Measurements from ENCODE around the gene TSPAN13.

The TSPAN13 gene

DNA sequence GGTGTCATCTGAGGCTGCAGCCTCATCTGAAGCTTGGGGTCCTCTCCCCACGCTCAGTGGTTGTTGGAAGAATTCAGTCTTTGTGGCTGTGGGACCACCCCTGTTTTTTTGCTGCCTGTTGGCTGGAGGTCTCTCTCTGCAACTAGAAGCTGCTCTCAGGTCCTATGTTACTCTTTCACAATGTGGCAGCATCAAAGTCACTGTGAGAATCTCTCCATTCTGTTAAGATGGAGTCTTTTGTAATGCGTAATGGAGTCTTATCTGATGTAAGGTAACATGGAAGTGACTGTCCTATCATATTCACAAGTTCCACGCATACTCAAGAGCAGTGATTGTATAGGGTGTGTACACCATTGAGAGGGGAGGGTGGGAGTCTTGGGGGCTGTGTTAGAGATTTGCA is 24.9 kb downstream of the TSPAN13 start:
- no peak for DNase-seq

DNA sequence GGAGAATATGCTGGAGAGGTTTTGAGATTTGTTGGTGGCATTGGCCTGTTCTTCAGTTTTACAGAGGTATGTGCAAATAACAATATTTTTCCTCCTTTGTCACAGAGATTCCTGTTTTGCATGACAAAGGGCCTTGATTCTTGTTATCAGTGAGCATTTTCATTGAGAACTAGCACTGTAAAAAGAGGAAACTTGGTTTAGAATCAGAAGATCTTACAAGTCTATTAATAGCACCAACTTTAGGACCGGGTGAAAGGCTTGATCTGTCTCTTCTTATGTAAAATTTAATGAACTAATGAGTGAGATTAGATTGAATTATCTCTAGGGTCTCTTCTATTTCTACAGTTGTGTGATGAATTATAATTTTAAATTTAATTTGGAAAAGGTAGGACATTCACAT is 25.5 kb downstream of the TSPAN13 start:
- no peak for DNase-seq

DNA sequence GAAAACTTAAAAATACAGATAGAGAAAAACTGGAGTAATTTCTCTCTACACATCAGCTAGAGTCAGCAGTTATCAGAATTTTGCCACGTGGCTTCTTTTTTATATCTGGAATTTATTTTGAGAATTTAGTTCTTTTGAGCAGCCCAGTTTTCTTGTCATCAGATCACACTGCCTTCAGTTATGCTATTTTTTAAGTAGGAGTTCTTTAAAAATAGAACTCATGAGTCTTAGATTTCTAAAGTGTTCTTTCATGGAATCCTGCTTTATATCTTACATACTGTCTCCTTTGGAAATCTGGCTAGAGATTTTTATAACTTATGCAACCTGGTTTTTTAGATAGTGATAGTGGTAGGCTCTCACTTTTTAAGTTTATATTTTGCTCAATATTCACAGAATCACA is 27.0 kb downstream of the TSPAN13 start:
- no peak for DNase-seq

DNA sequence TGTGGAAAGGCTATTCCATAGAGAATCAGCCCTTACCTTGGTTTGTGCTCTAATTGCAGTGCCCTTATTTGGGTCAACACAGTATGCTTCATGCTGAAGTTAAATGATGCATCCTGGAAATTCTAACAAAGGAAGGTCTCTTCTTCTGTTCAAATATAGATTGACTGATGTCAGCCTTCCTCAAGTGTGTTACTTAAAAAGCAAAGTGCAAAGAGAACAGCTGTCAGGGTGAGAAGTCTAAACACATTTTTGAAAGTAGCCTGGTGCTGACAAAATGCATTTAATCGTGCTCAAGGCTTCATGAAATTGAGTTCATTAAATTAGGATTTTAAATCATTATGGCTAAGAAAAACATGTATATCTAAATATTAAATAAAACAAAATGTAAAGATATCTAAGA is 31.8 kb downstream of the TSPAN13 start:
- DNase-seq = no peak

DNA sequence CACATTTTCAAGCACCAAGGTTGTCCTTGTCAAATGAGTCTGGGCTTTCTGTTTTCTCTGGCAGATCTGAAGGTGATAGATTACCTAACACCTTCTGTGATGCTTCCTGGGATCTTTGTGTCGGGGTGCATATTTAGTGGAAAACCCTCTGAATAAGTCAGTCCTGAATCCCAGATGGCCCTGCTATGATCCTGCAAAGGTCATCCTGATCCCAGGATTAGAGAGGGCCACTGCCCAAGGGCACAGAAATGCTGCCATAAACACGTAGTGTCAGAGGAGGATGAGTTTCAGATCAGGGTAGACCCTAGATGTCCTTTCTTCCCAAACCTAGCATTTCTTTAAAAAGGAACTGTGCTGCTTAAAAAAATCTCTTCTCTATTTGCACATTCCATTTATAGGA is 32.3 kb downstream of the TSPAN13 start:
- no peak for DNase-seq

DNA sequence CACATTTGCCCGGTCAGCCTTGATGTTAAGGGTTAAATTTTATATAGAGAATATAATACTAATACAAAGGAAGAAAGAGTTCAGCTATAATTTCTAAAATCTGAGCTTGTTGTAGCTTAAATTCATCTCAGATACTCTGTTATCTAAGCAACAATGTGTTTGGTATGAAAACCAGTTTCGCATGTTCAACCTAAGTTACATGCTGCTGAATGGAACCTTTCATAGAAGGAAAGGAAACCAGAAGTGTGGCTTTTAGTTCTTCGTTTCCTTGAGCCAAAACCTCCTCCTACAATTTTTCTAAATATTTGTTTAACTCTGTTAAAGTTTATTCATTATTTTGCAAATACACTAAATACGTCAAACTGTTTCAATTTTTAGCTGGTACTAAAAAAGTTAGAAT is 32.7 kb downstream of the TSPAN13 start:
- DNase-seq = no peak

DNA sequence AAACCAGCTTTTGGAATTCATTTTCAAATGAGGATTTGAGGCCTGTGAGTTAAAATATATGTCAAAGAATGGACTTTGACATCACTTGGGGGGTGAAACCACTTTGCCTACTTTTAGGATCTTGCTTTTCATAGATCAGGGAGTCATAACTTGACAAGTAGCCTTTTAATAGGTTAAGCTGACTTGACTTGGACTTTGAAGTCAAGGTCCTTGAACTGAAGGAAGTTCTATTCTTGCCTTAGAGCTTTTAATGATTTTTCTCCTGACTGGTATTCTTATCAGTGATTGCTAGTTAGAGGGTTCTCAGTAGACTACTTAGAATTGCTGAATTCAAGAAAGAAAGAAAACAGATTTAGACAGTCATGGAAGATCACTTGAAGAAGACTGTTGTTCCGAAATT is 33.6 kb downstream of the TSPAN13 start:
- DNase-seq = no peak

DNA sequence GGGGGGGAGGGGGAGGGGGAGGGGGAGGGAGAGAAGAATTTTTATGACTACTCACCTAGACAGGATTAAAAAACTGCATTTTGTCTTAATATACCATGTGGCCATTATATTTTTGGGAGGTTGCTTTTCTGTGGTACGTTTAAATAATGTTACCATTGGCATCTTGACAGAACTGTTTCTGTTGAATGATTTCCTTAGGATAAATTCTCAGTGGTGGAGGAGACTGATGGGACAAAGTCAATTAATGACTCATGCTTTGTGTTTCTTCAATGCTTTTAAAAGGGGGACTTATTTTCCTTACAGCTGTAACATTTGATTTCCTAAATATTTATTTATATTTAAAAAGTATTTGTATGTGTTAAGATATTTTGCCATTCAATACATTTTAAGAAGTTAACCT is 37.5 kb downstream of the TSPAN13 start:
- DNase-seq = no peak

DNA sequence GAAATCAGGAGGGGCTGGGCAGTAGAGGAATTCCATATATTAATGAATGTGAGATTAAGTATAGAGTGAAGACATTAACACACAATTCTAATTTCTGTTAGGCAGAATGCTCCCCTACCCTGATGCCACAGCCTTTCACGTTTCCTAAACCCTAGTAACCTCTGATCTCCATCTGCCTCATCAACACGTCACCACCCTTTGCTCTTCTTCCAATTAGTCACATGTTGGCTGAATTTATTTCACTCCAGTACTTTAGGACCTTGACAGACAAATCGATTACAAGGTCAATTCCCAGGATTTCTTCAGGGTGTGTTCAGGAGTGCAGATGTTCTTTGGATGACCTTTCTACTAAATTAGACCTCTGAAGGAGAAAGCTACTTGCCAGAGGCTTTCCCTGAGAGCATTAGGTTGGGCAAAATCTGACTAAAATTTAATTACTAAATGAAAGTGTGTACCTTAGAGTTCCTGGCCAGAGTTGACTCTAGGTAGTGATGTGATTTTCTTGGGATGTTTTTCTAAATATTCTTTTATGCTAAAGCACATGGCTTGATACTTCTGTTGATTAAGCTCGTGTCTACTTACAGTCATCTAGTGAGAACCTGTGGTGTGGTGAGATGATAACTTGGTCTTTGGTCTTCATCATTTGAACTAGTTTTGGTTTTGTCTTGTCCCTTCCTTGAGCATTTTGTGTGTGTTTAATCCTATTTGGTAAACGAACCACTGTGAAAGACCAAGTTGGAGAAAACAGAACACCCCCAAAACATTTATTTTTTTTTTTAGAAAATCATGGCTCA is 38.5 kb downstream of the TSPAN13 start:
- DNase-seq = no peak

DNA sequence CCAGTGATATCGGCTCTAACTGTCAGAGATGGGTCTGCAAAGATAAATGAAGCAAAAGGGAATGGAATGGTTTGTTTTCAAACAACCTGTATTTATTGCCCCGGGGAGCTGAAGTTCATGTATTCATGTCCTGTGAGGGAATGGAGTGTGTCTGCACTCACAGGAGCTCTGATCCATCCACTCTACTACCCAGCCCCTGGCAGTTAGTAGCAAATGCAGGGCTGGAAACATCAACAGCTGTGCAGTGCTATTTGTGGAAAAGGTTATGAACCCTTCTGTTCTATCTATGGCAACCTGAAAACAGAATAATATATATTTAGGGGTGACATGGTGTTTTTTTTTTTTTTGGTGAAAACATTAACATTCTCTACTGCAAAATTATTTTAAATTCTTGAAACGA is 41.4 kb downstream of the TSPAN13 start:
- no peak for DNase-seq

DNA sequence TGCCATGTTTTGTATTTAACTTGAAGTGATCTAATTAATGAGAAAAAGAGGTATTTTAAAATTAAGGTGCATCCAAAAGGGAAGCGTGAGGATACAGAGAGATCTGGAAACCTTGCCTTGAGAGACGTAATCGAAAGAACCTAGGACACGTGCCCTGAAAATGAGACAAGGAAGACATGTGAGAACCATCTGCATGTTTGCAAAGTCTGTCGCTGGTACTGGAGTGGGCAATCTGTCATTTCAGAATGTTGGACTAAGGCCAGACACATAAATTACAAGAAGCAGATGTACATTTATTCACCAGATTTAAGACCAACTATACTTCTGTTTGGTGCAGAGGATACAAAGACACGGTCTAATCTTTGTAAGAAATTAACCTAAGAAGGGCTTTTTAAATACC is 42.1 kb downstream of the TSPAN13 start:
- no peak for DNase-seq

DNA sequence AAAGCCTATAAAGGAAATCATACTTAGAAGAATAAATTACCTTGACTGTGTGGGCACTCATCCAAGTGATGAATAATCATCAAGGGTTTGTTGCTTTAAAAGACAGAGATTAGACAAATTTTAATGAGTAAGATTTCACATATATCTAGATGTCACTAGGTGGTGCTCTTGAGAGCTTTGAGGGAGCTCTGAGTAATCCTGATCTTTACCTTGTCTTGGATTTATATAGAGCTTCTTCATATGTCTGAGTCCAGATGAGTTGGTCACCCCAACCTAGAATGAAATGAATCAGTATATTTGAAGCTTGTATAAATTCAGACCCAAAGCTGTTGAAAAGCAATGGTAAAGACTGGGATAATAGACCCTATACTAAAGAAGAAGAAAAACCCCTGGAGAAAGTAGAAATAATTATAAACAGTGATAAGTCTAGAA is 47.6 kb downstream of the TSPAN13 start:
- peak; percentile 81 for DNase-seq

DNA sequence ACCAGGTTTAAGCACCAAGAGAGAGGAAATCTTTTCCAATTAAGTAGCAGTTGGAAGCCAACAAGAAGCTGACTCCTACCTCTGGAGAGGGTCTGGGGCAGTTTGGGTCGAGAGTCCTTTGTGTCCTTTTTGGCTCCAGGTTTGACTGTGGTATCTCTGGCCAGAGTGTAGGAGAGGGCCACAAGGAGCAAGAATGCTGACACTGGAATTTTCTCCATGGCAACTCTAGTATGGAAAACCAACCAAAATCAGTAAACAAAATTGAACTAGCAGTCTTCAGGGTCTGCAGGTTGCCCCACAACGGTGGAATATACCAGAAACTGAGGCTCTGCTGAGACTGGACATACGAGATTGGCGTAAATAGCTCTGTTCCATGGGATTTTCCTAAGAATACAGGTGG is 48.0 kb downstream of the TSPAN13 start:
- no peak for DNase-seq

DNA sequence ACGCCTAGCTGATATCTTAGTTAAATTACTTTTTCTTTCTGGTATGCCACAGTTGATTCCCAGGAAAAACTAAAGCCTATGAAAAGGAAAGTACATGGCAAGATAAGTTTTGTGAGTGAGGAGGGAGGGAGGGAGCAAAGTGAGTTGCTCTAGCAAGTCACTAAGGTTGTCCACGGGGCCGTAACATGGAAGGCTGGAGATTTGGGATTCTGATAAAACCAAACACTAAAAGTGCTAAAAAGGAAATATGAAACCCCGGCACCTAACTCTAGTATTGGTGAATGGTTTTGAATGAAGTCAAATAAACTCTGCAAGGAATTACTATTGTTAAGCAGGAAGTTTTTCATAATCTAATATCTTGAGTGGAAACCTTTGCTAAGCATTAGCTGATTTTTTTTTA is 49.6 kb downstream of the TSPAN13 start:
- DNase-seq = no peak

DNA sequence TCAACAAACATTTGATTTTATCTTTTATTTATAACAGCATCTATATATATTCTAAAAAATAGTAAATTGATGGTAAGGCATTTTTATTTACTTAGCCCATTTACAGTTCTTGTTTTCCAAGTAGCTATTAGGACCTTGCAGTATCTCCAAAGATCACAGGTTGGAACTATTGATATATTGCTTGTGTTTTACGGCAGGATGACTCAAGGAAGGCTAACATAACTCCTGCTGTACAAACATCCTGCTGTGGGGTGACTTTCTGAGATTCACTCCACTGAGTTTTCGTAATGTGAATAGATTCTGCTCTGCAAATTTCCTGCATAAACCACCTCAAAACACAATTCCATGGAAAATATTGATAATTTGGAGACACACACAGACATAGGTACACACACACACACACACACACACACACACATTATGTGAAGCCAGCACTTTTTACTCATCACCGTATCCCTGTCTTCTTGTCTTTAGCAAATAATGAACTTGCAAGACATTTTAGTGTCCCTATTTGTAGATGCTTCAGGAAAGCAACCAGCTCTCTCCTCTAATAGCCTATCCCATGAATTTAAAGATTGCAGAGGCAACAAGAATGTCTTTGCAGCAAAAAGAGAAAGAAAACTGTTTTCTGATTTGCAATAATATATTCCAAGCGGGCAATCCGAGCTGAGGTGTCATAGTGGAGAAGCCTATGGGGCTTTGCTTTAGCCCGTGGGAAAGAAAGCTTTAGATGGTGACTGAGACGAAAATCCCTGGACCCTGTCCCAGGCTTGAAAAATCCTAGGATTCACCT is 50.5 kb downstream of the TSPAN13 start:
- DNase-seq = no peak

DNA sequence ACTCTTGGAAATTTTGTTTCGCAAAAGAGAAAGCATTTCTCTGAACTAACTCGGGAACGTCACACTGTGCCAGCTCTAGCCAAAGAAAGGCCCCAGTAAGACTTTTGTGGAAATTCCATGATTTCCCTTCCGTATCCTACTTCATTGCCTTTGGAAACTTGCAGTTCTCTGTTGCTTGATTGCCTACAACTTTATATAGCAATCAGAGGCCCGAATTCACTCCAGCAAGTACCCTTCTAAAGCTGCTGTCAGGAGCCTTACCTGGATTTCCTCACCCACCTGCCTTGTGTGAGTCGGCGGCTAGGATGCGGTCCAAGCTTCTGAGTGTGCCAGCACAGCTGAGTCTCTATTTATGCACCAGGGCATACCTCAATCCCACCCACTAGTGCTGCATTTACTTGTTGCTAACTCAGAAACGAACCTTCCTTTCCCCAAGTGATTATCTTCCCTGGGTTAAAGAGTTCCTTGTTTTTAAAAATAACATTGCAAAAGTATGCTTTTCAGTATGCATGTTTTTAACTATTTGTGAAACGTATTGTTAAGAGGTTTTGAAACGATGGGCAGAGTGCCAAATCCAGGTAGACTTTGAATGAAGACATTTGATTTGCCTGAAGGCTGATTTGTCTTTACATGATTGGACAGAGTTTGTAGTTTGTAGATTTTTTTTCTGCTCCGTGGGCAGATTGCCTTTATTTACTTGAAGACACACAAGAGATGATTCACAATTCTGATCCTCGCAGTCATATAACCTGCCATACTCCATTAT is 51.3 kb downstream of the TSPAN13 start, which contains the start of gene AGR2:
Gene AGR2 (minus strand): TSS at position 326 of the 766 bp plus-strand sequence. CDS start 3,203 bp downstream, outside the sequence.
- DNase-seq = no peak

DNA sequence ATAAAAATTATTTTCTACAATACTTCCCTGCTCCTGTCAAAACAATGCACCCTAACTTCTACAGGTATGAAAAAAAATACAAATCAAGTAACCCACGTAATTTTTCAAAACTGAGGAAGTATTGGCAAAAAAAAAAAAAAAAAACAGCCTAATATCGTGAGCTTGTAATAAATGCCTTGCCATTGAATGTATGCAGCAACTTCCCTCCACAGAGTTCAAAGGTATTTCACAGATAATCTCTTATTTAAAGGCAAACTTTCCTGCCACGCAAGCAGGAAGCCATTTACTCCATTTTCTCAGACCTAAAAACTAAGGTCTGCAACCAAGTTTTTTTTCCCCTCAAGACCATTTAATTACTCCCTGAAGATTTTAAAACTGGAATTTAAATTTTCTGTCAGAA is 51.9 kb downstream of the TSPAN13 start:
- DNase-seq = no peak

DNA sequence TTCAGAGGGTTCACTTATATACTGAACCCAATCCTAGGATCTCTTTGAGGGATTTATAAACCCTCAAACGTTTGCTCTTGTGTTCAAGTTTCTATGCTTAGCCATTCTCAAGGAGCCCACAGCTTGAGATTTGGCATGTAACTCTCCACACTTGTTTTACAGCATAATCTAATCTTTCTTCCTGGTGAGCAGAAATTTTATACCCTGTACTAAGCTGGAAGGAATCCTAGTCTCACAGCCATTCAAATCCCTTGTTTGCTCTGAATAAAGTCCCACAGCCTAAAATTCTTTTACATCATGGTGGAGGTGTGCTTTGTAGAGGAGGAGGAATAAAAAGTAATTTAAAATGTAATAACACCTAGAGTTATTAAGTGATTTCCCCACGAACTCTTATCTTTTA is 56.6 kb downstream of the TSPAN13 start:
- no peak for DNase-seq

DNA sequence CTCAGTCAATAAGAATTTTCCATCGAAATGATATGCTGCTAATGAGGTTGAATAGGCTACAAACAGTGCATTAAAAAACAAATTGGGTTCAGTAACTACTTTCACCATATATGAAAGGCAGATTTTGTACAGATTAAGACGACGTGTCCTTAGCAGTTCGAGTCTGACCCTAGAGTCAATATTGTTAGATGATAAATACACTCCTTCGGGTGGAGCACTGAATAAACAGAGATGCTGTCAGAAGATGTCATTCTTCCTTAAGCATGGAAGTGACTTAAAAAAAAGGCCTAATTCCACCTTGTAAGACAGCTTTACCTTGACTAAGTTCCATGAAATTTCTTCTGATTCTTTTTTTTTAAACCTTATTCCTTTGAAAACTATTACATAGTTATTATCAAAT is 57.0 kb downstream of the TSPAN13 start:
- no peak for DNase-seq

DNA sequence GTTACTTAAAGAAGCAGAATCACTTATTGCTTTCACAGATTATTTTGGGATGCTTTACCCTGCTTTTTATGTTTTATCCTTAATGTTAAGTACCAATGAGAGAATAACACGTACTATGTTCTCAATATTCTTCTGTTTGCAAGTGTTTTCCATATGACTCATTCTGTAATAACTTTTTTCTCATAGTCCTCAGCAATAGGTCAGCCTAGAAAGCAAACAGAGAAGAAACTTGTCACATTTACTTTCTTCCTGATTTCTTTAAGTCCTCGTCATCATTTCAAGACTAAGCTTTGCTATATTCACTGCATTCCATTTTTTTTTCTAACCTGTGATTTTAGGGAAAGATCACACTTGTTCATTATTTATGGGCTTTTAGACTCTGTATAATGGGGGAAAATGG is 58.0 kb downstream of the TSPAN13 start:
- no peak for DNase-seq

DNA sequence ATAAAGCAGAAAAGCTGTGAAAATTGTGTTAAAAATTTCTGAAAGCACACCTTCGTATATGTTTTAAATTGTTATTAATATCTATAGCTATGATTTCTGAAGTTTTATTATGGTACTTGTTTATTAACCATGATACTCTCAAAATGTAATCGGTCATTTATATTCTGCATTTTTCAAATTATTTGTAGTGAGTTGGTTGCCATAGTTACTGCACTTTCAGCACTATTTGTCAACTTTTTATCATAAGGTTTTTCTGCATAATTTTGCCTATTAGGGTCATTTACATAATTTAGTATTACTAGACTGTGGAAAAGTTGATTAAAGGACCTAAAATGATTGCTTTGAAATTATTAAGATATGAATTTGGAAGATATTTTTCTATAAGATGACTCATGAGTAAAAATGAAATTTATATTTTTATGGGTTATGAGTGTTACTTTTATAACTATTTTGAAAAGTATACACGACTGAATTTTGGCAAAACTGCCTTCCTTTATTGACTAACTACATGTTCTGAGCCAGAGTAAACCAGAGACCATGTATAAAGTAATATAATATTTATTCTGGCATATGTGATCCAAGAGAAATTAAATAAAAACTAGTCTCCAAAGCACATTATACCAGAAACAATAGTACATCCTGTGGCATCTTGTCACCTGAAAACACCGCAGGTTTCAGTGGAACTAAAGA is 59.1 kb downstream of the TSPAN13 start:
- no peak for DNase-seq

DNA sequence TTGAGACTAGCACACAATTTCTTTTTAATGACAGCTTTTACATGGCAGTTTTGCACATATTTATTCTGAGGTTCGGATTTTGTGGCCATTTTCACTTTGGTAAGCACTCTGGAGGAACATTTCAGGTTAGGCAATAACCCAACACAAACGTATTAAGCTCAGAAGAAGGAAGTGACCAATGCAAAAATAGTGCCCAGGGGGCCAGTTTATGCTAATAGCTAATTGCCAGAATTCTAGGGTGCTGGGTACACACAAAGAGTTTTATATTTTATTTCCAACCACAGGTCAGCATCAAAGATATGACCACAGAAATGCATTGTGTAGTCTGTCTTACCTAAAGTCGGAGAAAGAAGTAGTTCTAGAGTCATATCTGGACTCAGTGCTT is 59.7 kb downstream of the TSPAN13 start:
- DNase-seq = no peak

DNA sequence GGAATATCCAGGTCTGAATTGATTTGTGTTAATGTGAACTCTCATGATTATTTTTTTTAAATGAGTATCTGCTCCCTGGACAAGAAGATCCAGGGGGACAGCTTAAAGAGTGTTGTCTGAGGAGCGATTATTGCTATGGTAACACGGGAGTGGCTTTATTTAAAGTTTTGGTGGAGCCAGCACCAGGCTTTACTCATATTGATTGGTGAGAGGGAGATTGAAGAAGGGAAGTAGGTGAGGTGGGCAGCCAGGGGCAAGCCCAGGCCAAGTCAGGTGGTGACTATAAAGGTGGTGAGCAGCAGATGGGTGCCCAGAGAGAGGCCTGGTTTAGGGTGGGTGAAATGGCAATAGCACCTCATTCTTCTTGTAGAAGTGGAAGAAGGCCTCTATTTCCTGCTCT is 61.4 kb downstream of the TSPAN13 start:
- no peak for DNase-seq

Measured in NCI-H226 (cell line).